HuH-7.5 (cell line): ENCODE data around the gene PRDM7.
"Not testable (repeated sequence)": the region's sequence is repeated elsewhere in the genome, so short reads cannot be mapped to it uniquely, and the experiment has no call there.

Experiments used
- DNase-seq: peaks from one replicate; pipeline ENCODE4 v3.0.0; 2011; ENCODE audit warnings: low spot score

PRDM7 gene

GRCh38 chr16:90077240-90077756 is at the start of gene PRDM7:
PRDM7 (minus strand) TSS chr16:90077331; CDS start chr16:90075910, 1,421 bp downstream.
- DNase-seq = peak; percentile 97

DNA sequence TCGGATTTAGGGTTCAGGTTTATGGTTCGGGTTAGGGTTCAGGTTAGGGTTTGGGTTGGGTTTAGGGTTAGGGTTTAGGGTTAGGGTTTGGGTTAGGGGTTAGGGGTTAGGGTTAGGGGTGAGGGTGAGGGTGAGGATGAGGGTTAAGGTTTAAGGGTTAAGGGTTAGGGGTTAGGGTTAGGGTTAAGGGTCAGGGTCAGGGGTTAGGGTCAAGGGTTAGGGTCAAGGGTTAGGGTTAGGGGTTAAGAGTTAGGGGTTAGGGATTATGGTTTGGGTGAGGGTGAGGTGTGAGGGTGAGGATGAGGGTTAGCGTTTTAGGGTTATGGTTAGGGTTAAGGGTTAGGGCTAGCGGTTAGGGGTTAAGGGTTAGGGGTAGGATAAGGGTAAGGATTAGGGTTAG is 44.7 kb upstream of the PRDM7 start:
- not testable (repeated sequence) for DNase-seq

DNA sequence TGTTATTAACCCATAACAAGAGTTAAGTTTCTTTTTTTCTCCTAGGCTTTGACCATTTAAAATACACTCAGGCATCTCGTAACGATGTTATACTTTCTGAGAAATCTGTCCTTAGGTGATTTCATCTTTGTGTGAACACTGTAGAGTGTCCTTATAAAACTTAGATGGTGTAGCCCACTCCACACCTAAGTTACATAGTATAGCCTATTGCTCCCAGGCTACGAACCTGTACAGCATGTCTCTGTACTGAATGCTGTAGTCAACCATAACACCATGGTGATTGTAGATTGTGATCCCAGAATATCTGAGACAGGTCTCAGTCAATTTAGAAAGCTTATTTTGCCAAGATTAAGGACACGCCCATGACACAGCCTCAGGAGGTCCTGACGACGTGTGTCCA is 30.5 kb upstream of the PRDM7 start:
- not testable (repeated sequence) for DNase-seq

DNA sequence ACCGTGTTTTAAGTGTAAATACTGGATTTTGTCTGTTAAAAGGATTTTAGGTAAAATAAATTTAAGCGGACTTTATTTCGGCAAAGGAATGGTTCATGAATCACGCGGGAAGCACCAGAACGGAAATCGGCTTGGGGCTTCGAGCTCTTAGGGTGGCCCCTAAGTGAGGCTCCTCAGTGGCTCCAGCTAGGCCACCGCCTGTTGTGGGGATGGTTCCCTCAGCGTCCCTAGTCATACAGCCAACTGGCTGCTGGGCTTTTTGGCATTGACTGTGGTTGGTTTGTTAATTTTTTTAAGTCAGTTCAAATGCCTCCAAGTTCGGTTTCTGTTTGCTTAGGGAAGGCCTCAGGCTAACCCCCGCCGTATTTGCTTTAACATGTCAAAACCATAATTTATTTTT is 29.9 kb upstream of the PRDM7 start:
- not testable (repeated sequence) for DNase-seq

DNA sequence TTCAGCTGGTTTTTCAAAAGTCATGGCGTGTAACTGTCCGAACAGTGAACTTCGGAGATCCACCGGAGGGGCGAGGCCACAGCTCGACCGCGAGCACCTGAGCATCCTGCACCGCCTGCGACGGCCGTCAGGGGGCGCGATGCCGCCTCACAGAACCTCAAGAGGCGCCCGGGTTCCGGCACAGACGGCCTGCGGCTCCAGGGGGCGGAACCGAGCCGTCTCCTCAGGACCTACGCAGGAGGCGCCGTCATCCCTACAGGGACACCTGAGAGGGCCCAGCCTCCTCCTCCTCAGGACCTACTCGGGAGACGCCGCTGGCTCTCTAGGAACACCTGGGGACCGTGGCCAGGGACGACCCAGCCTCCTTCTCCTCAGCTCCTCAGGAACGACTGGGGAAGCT is 29.1 kb upstream of the PRDM7 start:
- not testable (repeated sequence) for DNase-seq

DNA sequence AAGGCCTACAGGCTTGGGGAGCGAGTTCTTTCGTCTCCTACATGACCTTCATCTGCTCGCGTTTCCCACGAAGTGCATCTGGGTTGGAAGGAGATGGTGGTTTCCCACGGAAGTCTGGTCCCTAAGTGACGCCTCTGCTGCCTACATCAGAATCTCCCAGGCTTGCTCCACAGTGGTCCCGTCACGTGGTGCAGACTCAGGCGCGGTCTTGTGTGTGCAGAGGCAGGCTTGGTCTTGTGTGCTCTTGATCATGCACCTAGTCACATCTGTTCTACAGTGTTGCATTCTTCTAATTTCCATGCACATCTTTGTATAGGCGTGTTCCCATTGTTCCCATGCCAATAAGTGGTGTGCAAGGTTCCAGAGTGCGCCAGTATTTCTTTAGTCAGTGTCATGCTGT is 27.6 kb upstream of the PRDM7 start:
- DNase-seq = not testable (repeated sequence)

DNA sequence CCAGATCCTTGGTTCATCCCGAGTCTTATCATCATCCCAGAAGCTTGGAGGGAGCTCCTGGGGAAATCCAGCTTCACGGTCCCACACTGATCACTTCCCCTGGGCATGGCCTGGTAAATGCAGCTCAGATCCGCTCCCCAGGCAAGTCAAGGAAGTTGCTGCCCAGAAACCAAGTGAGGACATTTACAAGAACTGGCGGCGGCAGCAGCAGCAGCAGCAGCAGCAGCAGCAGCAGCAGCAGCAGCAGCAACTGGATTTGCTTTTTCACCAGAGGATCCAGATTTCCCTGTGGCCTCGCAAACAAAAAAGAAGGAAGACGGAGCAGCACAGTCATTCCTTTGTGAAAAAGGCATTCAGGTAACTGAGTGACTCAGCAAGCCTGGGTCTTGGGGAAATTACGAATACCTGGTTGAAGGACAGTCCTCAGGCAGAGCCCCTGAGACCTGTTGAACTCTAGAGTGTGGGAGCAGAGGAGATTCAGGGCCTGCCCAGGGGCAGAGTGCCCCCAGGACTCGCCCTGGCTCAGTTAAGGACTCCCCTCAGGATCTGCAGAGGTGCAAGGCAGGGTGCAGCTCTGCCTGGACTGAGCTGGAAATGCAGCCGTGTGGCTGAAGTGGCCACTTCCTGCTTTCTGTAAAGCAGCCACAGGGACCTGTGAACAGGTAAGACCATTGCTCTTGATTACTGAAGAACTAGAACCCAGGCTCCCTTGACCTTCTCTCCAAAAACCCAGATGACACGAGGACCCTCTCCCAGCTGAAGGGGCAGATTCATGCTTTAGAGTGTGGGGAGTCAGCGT is 25.2 kb upstream of the PRDM7 start:
- DNase-seq = not testable (repeated sequence)

- not testable (repeated sequence) for DNase-seq
These were observed 24.2 kb upstream of the PRDM7 start for GRCh38 chr16:90101332-90101731.

GRCh38 chr16:90100790-90101189 is 23.7 kb upstream of the PRDM7 start:
- DNase-seq = not testable (repeated sequence)

- not testable (repeated sequence) for DNase-seq
These were observed 23.1 kb upstream of the PRDM7 start for GRCh38 chr16:90100229-90100628.

DNA sequence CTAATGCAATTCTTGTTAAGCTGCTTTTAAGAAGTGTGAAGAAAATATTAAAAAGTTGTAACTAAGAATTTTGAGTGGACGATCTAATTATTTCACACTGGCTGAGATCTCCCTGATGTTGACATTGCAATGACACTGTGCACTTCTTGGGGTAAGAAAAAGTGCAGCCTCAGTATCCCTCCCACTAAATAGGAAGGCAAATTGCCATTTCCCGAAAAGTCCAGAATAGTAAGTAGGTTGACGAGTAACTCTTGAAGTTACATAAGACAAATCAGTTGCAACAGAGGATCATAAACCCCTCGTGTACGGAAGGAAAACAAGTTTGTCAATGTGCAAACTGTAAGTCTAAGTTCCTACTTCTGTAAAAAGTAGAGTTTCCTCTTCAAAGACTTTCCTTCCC is 21.8 kb upstream of the PRDM7 start:
- DNase-seq = not testable (repeated sequence)

- DNase-seq = not testable (repeated sequence)
These were observed 20.0 kb upstream of the PRDM7 start for GRCh38 chr16:90097010-90097684.

GRCh38 chr16:90094791-90095190 is 17.7 kb upstream of the PRDM7 start:
- DNase-seq = not testable (repeated sequence)

GRCh38 chr16:90094296-90094695 is 17.2 kb upstream of the PRDM7 start:
- not testable (repeated sequence) for DNase-seq

- not testable (repeated sequence) for DNase-seq
These were observed 16.7 kb upstream of the PRDM7 start for GRCh38 chr16:90093799-90094198.

- not testable (repeated sequence) for DNase-seq
These were observed 15.7 kb upstream of the PRDM7 start for GRCh38 chr16:90092781-90093180.

GRCh38 chr16:90084215-90084950 is 7.3 kb upstream of the PRDM7 start:
- no peak for DNase-seq

DNA sequence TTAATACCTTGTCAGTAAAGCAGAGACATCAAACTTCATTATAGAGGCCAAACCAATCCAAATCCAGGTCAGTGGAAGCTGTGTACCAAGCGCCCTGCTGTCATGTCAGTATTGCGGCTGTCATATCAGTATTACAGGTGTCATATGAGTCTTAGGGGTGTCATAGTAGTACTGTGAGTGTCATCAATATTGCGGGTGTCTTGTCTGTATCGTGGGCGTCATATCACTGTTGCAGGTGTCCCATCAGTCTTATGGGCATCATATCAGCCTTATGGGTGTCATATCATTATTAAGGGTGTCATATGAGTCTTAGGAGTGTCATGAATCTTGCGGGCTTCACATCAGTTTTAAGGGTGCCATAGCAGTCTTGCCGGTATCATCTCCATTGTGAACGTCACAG is 6.0 kb upstream of the PRDM7 start:
- no peak for DNase-seq

DNA sequence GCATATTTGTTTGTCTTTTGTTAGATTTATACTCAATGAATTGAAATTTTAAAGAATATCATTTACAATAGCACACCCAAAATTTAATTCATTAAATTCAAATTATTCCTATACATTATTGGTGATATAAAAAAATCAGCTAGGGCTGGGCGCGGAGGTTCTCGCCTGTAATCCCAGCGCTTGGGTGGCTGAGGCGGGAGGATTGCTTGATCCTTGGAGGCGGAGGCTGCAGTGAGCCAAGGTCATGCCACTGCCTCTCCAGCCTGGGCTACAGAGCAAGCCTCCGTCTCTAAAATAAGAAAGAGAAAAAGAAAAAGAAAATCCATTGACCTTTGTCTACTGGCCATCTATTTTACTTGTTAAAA is 4.5 kb upstream of the PRDM7 start:
- DNase-seq = no peak

DNA sequence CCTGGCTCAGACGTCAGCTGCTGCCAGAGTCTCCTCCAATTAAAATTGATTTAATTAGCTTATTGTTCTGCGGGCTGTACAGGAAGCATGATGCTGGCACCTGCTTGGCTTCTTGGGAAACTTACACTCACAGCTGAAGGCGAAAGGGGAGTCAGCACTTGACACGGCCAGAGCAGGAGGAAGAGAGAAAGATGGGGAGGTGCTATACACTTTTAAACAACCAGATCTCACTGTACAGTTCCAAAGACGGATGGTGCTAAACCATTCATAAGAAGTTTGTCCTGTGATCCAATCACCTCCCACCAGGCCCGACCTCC is 1.4 kb upstream of the PRDM7 start:
- no peak for DNase-seq

- peak; percentile 28 for DNase-seq
These were observed 837 bp upstream of the PRDM7 start for GRCh38 chr16:90077757-90078578.
